Tibial nerve (tissue), 4 donors: ENCODE results near the gene NME7.

Experiments used
- CTCF ChIP-seq, 5 experiments: fragments of 200-600 bp in 3 of 5; fragments of 450-650 bp in 2 of 5; sonication (generic) in 3 of 5; IDR thresholded peaks; one replicate each; pipeline ENCODE4 v1.5.1; 2016 to 2019; ENCODE audit warnings: antibody characterized with exemption in 5 of 5, mild to moderate bottlenecking in 3 of 5, moderate library complexity in 2 of 5
- EP300 ChIP-seq, 2 donors: sonication (generic); formaldehyde crosslinking; IDR thresholded peaks; one replicate each; pipeline ENCODE4 v1.6.1; 2017; ENCODE audit warnings: antibody characterized with exemption in 2 of 2, mild to moderate bottlenecking in 1 of 2
- POLR2A ChIP-seq, 2 donors: fragments of 450-650 bp; IDR thresholded peaks; one replicate each; pipeline ENCODE4 v1.6.1; 2017; ENCODE audit warnings: antibody characterized with exemption in 2 of 2, mild to moderate bottlenecking in 2 of 2, moderate library complexity in 2 of 2

- TF ChIP-seq POLR2A (IDR thresholded peaks at IDR 0.05) (no peak), CTCF (IDR thresholded peaks at IDR 0.05) (no peak), EP300 (IDR thresholded peaks at IDR 0.05) (no peak)
Measured at GRCh38 chr1:169105434-169106094, 262.0 kb downstream of the NME7 start.
